HCT116 (cell line): Measurements from ENCODE around the gene NMU. TPM values are rescaled to one million over a fixed set of nuclear protein-coding genes. Genes with fewer than 3 reads are reported as not detected.

Experiments
- ATAC-seq: fragments of 200-7000 bp; cut with Tn5 transposase; 2 replicates; pipeline ENCODE4 v1.9.1; 2020; ENCODE audit warnings: mild to moderate bottlenecking, moderate library complexity
- BruUV-seq: library from RNA; stranded (reverse); fragments of 400-500 nt; replicated peaks from 2 replicates; lab custom pipeline; 2021; lab: Mats Ljungman, UMichigan
- CTCF ChIA-PET: fragments of 300-600 bp; sonication (Branson Sonifier 250); formaldehyde crosslinking; loops from one replicate; lab custom pipeline; 2021; ENCODE audit warnings: antibody characterized with exemption; lab: Charles Lee
- POLR2A ChIA-PET: fragments of 300-600, 350-600 bp; sonication (Branson Sonifier 250); formaldehyde crosslinking; loops from one replicate; lab custom pipeline; 2021; ENCODE audit warnings: antibody characterized with exemption; lab: Charles Lee
- RAD21 ChIA-PET, 2 experiments: fragments of 300-600 bp; sonication (Branson Sonifier 250); formaldehyde crosslinking; loops; one replicate each; lab custom pipeline; 2023; ENCODE audit warnings: low total read pairs in 2 of 2; ENCODE audit not compliant: uncharacterized antibody in 2 of 2, unreplicated experiment in 2 of 2, low non-redundant PET in 1 of 2; lab: Charles Lee
- DNase-seq: peaks from one replicate; pipeline ENCODE4 v3.0.0-alpha.2; 2010; ENCODE audit warnings: low read depth, low spot score
- H2AFZ ChIP-seq: fragments of 200-600 bp; shearing (Covaris generic), sonication (generic); 2 replicates; pipeline ENCODE4 v1.6.1; 2017; ENCODE audit warnings: low read depth, mixed run types, mixed read lengths, antibody characterized with exemption, low read length; ENCODE audit not compliant: poor library complexity, severe bottlenecking
- H3K27ac ChIP-seq: 2 replicates; pipeline ENCODE4 v1.5.1; 2012; ENCODE audit warnings: low read depth, low read length
- H3K27me3 ChIP-seq: fragments of 200-600 bp; sonication (generic); 2 replicates; pipeline ENCODE4 v1.6.1; 2016; ENCODE audit warnings: mixed run types, low read length, mixed read lengths; ENCODE audit not compliant: insufficient read depth
- H3K36me3 ChIP-seq, 2 experiments: fragments of 200-500 bp in 1 of 2; fragments of 200-600 bp in 1 of 2; sonication (Bioruptor generic) in 1 of 2; sonication (generic) in 1 of 2; 2 replicates each; pipeline versions ENCODE4 v1.5.1 to v1.6.1; 2014 to 2016; ENCODE audit warnings: low read length in 2 of 2, inconsistent platforms in 1 of 2, mixed read lengths in 1 of 2, mixed run types in 1 of 2; ENCODE audit not compliant: insufficient read depth in 2 of 2, control insufficient read depth in 1 of 2
- H3K4me1 ChIP-seq, 2 experiments: fragments of 200-600 bp in 1 of 2; sonication (generic) in 1 of 2; 2 replicates each; pipeline versions ENCODE4 v1.5.1 to v1.6.1; 2012 to 2017; ENCODE audit warnings: low read length in 2 of 2, inconsistent platforms in 1 of 2, mild to moderate bottlenecking in 1 of 2, mixed read lengths in 1 of 2, mixed run types in 1 of 2, moderate library complexity in 1 of 2; ENCODE audit not compliant: insufficient read depth in 2 of 2, control insufficient read depth in 1 of 2
- H3K4me2 ChIP-seq: fragments of 200-600 bp; sonication (generic); 2 replicates; pipeline ENCODE4 v1.6.1; 2017; ENCODE audit warnings: mixed run types, low read length, mixed read lengths
- H3K4me3 ChIP-seq, 2 experiments: fragments of 200-600 bp in 1 of 2; sonication (generic) in 1 of 2; replicated peaks in 1 of 2; 2 replicates each; pipeline ENCODE4 v1.5.1; 2011 to 2016; ENCODE audit warnings: low read length in 2 of 2, control low read depth in 1 of 2, low read depth in 1 of 2, mild to moderate bottlenecking in 1 of 2, mixed read lengths in 1 of 2, mixed run types in 1 of 2
- H3K79me2 ChIP-seq: fragments of 200-600 bp; sonication (generic); 2 replicates; pipeline ENCODE4 v1.6.1; 2017; ENCODE audit warnings: mild to moderate bottlenecking, mixed run types, low read length, moderate library complexity, mixed read lengths; ENCODE audit not compliant: insufficient read depth
- H3K9ac ChIP-seq: fragments of 200-600 bp; sonication (generic); 2 replicates; pipeline ENCODE4 v1.6.1; 2016; ENCODE audit warnings: low read length, mixed read lengths
- H3K9me2 ChIP-seq: fragments of 200-600 bp; sonication (generic), shearing (Covaris generic); 2 replicates; pipeline ENCODE4 v1.6.1; 2017; ENCODE audit warnings: mixed run types, mild to moderate bottlenecking, moderate library complexity; ENCODE audit not compliant: insufficient read depth
- H3K9me3 ChIP-seq, 2 experiments: fragments of 200-500 bp in 1 of 2; fragments of 200-600 bp in 1 of 2; sonication (Bioruptor generic) in 1 of 2; sonication (generic) in 1 of 2; 2 replicates each; pipeline ENCODE4 v1.6.1; 2014 to 2017; ENCODE audit warnings: low read length in 2 of 2, mixed read lengths in 2 of 2, inconsistent platforms in 1 of 2, low read depth in 1 of 2, mild to moderate bottlenecking in 1 of 2, mixed run types in 1 of 2, moderate library complexity in 1 of 2; ENCODE audit not compliant: control insufficient read depth in 1 of 2, insufficient read depth in 1 of 2
- H4K20me1 ChIP-seq: fragments of 200-600 bp; sonication (generic), shearing (Covaris generic); 2 replicates; pipeline ENCODE4 v1.6.1; 2017; ENCODE audit warnings: mixed run types, mild to moderate bottlenecking, moderate library complexity; ENCODE audit not compliant: insufficient read depth
- ATF3 ChIP-seq: IDR thresholded peaks from 2 replicates; pipeline ENCODE4 v1.6.1; 2012
- CEBPB ChIP-seq: IDR thresholded peaks from 2 replicates; pipeline ENCODE4 v1.6.1; 2012; ENCODE audit warnings: low read depth
- CTCF ChIP-seq, 3 experiments: fragments of 200-600 bp in 1 of 3; sonication (generic) in 1 of 3; IDR thresholded peaks in 2 of 3; conservative IDR thresholded peaks in 1 of 3; 2 replicates each; pipeline ENCODE4 v1.5.1; 2012 to 2017; ENCODE audit warnings: low read depth in 2 of 3, low read length in 2 of 3, antibody characterized with exemption in 1 of 3, borderline replicate concordance in 1 of 3, control low read depth in 1 of 3, mild to moderate bottlenecking in 1 of 3, mixed read lengths in 1 of 3, mixed run types in 1 of 3, moderate library complexity in 1 of 3; ENCODE audit not compliant: insufficient read depth in 1 of 3
- EGR1 ChIP-seq: IDR thresholded peaks from 2 replicates; pipeline ENCODE4 v1.6.1; 2012; ENCODE audit warnings: low read depth
- ELF1 ChIP-seq: IDR thresholded peaks from 2 replicates; pipeline ENCODE4 v1.6.1; 2012; ENCODE audit warnings: low read depth, borderline replicate concordance
- EZH2phosphoT487 ChIP-seq: fragments of 200-600 bp; IDR thresholded peaks from 2 replicates; pipeline ENCODE4 v1.6.1; 2018; ENCODE audit warnings: antibody characterized with exemption, borderline replicate concordance
- JUND ChIP-seq: IDR thresholded peaks from 2 replicates; pipeline ENCODE4 v1.6.1; 2012
- MAX ChIP-seq: IDR thresholded peaks from 2 replicates; pipeline ENCODE4 v1.6.1; 2012
- POLR2A ChIP-seq: IDR thresholded peaks from 2 replicates; pipeline ENCODE4 v1.7.0; 2011; ENCODE audit warnings: borderline replicate concordance; ENCODE audit not compliant: insufficient read depth, insufficient read length; ENCODE audit errors: extremely low read depth
- REST ChIP-seq: IDR thresholded peaks from 2 replicates; pipeline ENCODE4 v1.6.1; 2012; ENCODE audit warnings: low read depth
- SIN3A ChIP-seq: IDR thresholded peaks from 2 replicates; pipeline ENCODE4 v1.6.1; 2012; ENCODE audit warnings: low read depth
- SP1 ChIP-seq: IDR thresholded peaks from 2 replicates; pipeline ENCODE4 v1.6.1; 2012; ENCODE audit warnings: low read depth
- SRF ChIP-seq: IDR thresholded peaks from 2 replicates; pipeline ENCODE4 v1.6.1; 2012; ENCODE audit warnings: low read depth
- TCF7L2 ChIP-seq: IDR thresholded peaks from 2 replicates; pipeline ENCODE4 v1.7.0; 2011; ENCODE audit warnings: borderline replicate concordance, inconsistent platforms; ENCODE audit not compliant: insufficient read depth, insufficient read length; ENCODE audit errors: extremely low read depth
- ZBTB33 ChIP-seq: IDR thresholded peaks from 2 replicates; pipeline ENCODE4 v1.6.1; 2011; ENCODE audit warnings: mild to moderate bottlenecking, low read length, moderate library complexity; ENCODE audit not compliant: insufficient replicate concordance; ENCODE audit errors: extremely low read depth
- ZFX ChIP-seq: fragments of 450-650 bp; IDR thresholded peaks from 2 replicates; pipeline ENCODE4 v1.6.1; 2017
- ZNF274 ChIP-seq: fragments of 200-500 bp; sonication (Bioruptor generic); IDR thresholded peaks from 2 replicates; pipeline ENCODE4 v1.6.1; 2014; ENCODE audit warnings: mild to moderate bottlenecking, low read depth, low read length, inconsistent platforms
- intact Hi-C: fragments of 100-400 bp; cut with micrococcal nuclease; formaldehyde crosslinking; loops from 2 replicates; pipeline ENCODE4 v1.10.0; 2022
- total RNA-seq: library from RNA; stranded (reverse); gene quantifications from one replicate; pipeline ENCODE4 v1.2.1, GENCODE V29; 2021; ENCODE audit not compliant: unreplicated experiment

NMU gene
- total RNA-seq, 1 experiment from 2014 or later = 81.1 TPM

GRCh38 chr4:55608591-55608990 is 27.5 kb downstream of the NMU start:
- POLR2A ChIA-PET = no interaction called here
- RAD21 ChIA-PET = no interaction called here

More at GRCh38 chr4:55608591-55608990, 27.5 kb downstream of the NMU start:
- Histone ChIP-seq H3K27ac (no peak overlapping the region), H2AFZ (no peak overlapping the region), H3K4me1 (peaks cover 3 to 15% of the 10 kb centered on the region in 2 experiments), H3K27me3 (no peaks in the 10 kb centered on the region), H3K36me3 (no peaks in the 10 kb centered on the region), H3K9me3 (no peaks in the 10 kb centered on the region), H4K20me1 (no peaks in the 10 kb centered on the region), H3K9me2 (no peaks in the 10 kb centered on the region), H3K79me2 (peaks cover 16% of the 10 kb centered on the region; the same call in 1 of the 2 replicates), H3K4me2 (no peak overlapping the region), H3K4me3 (no peak overlapping the region), H3K9ac (no peak overlapping the region)
- intact Hi-C loops = no loop called here
- no TSS peak for BruUV-seq
- CTCF ChIA-PET = no interaction called here
- no peak for ATAC-seq
- no peak for DNase-seq
- no peak for TF ChIP-seq EGR1
- TF ChIP-seq SRF = no peak
- TF ChIP-seq SIN3A = no peak
- no peak for TF ChIP-seq MAX
- no peak for TF ChIP-seq ATF3
- no peak for TF ChIP-seq CTCF (IDR thresholded peaks at IDR 0.05 in 2 of 3, conservative IDR thresholded peaks at IDR 0.05 in 1 of 3; ENCODE audit: borderline replicate concordance in 1 of 3, insufficient read depth in 1 of 3, low read depth in 2 of 3, low read length in 2 of 3)
- TF ChIP-seq JUND = no peak
- TF ChIP-seq ZNF274 = no peak
- no peak for TF ChIP-seq ELF1
- no peak for TF ChIP-seq ZFX
- no peak for TF ChIP-seq POLR2A
- no peak for TF ChIP-seq SP1
- no peak for TF ChIP-seq REST
- TF ChIP-seq EZH2phosphoT487 = no peak
- TF ChIP-seq CEBPB = no peak
- no peak for TF ChIP-seq ZBTB33
- no peak for TF ChIP-seq TCF7L2
